Activated naive CD8-positive, alpha-beta T cell (primary cell): ENCODE measurements around the gene SLC13A3.

Experiments
- H3K27ac Mint-ChIP-seq: one replicate; pipeline ENCODE4 v1.8.0; 2021; ENCODE audit warnings: mixed read lengths
- H3K27me3 Mint-ChIP-seq: one replicate; pipeline ENCODE4 v1.8.0; 2021; ENCODE audit warnings: mixed read lengths
- H3K36me3 Mint-ChIP-seq: one replicate; pipeline ENCODE4 v1.8.0; 2021; ENCODE audit warnings: mixed read lengths
- H3K4me1 Mint-ChIP-seq: one replicate; pipeline ENCODE4 v1.8.0; 2021; ENCODE audit warnings: low read depth, mixed read lengths
- H3K4me3 Mint-ChIP-seq: one replicate; pipeline ENCODE4 v1.8.0; 2021; ENCODE audit warnings: mild to moderate bottlenecking, mixed read lengths
- H3K9me3 Mint-ChIP-seq: one replicate; pipeline ENCODE4 v1.8.0; 2021; ENCODE audit warnings: low read depth, mixed read lengths

The SLC13A3 gene

DNA sequence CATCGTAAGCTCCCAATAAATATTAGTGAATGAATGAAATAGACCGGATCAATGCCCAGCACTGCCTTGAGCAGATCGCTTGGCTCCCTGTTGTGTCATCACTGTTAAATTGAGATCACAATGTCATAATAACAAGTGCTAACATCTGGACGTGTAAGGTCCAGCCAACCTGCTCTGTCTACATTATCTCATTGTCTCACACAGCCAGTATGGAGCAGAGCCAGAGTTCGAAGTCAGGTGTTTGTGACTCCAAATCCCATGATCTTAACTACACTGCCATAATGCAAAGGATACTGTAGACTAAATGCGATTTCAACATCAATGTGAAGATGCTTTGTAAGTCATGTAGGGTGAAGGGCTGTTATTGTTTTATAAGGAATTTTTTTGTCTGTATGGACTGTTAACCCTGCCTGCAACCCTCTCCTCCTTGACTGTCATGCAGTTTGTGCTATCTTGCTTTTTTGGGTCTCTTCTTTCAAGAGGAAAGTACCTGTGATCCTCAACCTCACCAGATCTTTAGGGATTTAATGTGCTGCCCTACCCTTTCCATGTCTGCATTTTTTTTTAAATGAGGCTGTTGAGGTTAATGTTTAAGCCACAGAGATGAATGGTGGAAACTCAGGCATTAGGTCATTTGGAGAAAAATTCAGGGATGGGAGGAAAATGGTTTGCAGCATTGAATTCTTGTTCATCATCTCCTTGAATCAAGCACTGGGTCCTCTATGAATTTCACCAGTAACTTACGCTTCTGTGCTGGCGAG is 51.9 kb downstream of the SLC13A3 start:
- no peaks in the 10 kb centered on the region for H3K36me3 Mint-ChIP-seq
- no peaks in the 10 kb centered on the region for H3K9me3 Mint-ChIP-seq
- H3K27ac Mint-ChIP-seq, result no peak overlapping the region
- H3K27me3 Mint-ChIP-seq, result peaks cover under 1% of the 10 kb centered on the region
- no peak overlapping the region for H3K4me3 Mint-ChIP-seq
- H3K4me1 Mint-ChIP-seq, result no peaks in the 10 kb centered on the region

DNA sequence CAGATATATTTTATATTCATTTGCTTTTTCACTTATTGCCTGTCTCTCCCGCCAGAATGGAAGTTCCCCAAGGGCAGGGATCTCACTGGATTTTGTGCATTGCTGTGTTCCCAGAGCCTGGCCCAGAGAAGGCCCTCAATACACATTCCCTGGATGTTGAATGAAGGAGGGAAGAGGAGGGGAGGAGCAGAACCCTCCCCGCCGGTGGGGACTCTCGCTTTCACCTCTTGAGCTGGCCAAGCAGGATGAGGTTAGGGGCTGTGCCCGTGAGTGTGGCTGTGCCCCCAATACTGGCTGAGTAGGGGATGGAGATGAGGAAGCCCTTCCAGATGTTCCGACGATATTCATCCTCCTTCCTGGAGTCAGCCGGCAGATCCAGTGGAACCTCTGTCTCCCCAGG is 55.3 kb downstream of the SLC13A3 start:
- Mint-ChIP-seq H3K27ac (no peak overlapping the region), H3K9me3 (no peaks in the 10 kb centered on the region), H3K4me1 (no peaks in the 10 kb centered on the region), H3K4me3 (no peak overlapping the region), H3K27me3 (peaks cover 2% of the 10 kb centered on the region), H3K36me3 (no peaks in the 10 kb centered on the region)

DNA sequence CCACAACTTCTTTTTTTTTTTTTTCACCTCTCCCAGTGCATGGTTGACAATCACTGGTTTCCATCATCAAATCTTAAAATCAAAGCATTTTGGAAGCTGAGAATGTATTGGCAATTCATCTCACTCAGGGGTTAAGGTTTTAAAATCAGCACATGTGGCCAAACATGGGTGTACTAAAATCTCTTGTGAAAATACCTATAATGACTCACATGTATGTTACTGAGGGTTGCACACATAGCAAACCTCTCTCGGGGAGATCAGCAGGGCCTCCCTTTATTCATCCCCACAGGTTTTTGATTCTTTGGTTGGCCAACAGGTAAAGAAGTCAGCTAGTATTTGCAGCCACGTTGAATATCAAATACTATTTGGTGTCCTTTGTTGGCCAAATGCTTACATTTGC is 56.5 kb downstream of the SLC13A3 start:
- no peaks in the 10 kb centered on the region for H3K9me3 Mint-ChIP-seq
- no peak overlapping the region for H3K4me3 Mint-ChIP-seq
- H3K36me3 Mint-ChIP-seq, result no peaks in the 10 kb centered on the region
- peaks cover 2% of the 10 kb centered on the region for H3K27me3 Mint-ChIP-seq
- no peak overlapping the region for H3K27ac Mint-ChIP-seq
- no peaks in the 10 kb centered on the region for H3K4me1 Mint-ChIP-seq

DNA sequence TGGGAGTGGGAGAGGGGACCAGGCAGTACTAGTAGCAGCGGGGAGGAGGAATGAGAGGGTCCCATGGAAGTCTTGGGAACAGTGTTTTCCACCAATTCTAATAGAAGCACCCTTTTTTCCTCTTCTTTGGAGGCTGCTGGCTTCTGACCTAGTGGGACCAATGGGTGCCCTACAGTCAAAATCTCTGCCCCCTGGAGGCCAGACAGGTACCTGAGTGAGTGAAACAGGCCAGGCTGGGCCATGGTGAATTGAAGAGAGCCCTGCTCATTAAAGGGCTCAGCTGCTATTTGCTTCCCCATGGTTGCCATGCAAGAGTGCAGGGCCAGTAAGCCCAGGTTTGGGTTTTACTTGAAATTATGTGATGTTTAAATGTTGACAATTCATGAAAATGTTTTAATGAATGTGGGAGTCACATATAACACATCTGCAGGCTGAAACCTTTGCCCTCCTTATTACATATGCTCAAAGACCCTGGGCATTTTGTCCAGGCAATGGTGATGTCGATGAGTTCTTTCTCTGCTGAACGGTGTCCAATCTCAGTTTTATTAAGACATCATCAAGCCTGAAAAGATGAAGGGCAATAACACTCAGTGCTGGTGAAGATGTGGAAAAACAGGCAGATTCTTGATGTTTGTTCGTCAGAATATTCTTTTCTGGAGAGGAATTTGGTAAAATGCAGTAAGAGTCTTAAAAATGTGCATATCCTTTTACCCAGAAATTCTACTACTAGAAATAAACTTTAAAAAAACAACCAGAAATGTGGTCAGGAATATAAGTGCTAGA is 58.5 kb downstream of the SLC13A3 start:
- peaks cover 2% of the 10 kb centered on the region for H3K27me3 Mint-ChIP-seq
- H3K27ac Mint-ChIP-seq, result no peak overlapping the region
- H3K4me1 Mint-ChIP-seq, result no peaks in the 10 kb centered on the region
- H3K4me3 Mint-ChIP-seq, result no peak overlapping the region
- H3K36me3 Mint-ChIP-seq, result no peaks in the 10 kb centered on the region
- no peaks in the 10 kb centered on the region for H3K9me3 Mint-ChIP-seq

DNA sequence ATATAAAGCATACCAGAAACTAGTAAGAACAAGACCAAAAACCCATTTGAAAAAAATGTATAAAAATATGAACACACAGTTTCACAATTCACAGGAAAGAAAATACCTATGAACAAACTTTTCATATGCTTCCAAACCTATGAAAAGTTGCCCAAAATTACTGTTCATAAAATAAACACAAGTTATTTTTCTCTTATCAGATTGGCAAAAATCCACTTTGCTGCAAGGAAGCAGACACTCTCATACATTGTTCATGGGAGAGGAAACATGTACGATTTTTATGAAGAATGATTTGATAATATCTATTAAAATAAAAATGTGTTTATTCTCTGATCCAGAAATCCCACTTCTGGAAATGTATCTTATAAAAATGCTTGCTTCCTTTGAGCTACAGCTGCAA is 60.8 kb downstream of the SLC13A3 start:
- no peaks in the 10 kb centered on the region for H3K9me3 Mint-ChIP-seq
- H3K4me3 Mint-ChIP-seq, result no peak overlapping the region
- H3K4me1 Mint-ChIP-seq, result no peaks in the 10 kb centered on the region

DNA sequence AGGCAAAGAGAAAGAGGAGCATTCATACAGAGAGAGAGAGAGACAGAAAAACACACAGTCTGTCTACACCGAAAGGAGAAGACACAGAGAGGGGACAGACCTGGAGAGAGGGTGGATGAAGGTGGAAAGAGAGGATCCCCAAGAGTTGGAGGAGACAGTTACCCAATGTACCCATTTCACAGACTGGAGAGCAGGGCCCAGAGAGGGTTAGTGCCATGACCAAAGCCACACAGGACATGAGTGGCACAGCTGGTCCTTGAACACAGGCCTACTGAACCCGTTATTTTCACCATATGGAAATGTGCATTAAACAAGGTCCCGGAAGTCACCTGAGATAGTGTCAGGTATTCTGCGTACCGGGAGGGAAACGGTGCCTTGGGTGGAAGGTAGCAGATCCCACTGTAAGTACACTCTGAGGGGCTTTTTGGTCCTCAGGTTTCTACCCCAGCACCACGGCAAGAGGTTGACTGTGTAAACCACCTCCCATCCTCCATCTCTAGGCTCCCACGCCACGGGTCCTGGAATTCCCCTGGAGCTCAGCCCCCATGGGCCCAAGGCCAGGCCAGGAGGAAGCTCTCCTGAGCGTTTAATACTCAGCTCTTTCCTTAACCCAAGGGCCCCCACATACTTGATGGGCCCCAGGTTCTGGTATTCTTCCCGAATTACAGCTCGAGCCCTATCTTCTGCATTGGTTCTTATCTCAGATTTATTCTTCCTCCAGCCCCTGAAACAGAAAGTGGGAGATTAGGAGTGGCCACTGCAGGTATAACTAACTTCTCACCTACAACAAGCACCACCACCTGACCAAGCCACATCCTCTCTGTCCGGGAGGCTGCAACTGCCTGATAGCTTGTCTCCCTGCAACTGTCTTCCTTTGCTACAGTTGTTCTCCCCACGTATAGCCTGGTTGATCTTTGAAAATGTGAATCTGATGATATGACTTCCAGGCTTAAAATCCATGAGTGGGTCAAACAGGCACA is 62.4 kb downstream of the SLC13A3 start:
- no peaks in the 10 kb centered on the region for H3K9me3 Mint-ChIP-seq
- no peak overlapping the region for H3K27ac Mint-ChIP-seq
- H3K27me3 Mint-ChIP-seq, result peaks cover 4% of the 10 kb centered on the region
- H3K4me1 Mint-ChIP-seq, result no peaks in the 10 kb centered on the region
- H3K4me3 Mint-ChIP-seq, result no peak overlapping the region
- H3K36me3 Mint-ChIP-seq, result peaks cover 2% of the 10 kb centered on the region

More for the DNA sequence above, 60.8 kb downstream of the SLC13A3 start:
- Mint-ChIP-seq H3K36me3 (no peaks in the 10 kb centered on the region), H3K27me3 (peaks cover 2% of the 10 kb centered on the region), H3K27ac (no peak overlapping the region)

DNA sequence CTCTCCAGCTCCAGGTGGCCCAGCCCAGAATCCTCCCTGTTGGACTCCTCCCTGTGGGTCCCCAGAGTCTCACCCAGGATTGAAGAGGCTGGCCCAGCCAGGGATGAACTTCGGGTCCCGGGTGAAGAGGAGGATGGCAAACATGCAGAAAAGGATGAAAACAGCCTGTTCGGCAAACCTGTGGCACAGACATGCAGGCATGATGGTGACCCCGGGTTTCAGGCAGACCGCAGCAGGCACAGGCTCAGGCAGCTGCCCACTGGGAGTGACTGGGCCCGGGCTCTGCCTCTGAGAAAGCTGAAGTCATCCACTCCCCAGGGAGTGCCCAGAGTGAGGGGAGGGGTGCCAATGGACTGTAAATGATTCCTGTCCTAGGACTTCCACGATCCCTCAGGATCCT is 63.3 kb downstream of the SLC13A3 start:
- no peak overlapping the region for H3K27ac Mint-ChIP-seq
- H3K9me3 Mint-ChIP-seq, result no peaks in the 10 kb centered on the region
- peaks cover 2% of the 10 kb centered on the region for H3K36me3 Mint-ChIP-seq
- peaks cover 4% of the 10 kb centered on the region for H3K27me3 Mint-ChIP-seq
- no peaks in the 10 kb centered on the region for H3K4me1 Mint-ChIP-seq
- no peak overlapping the region for H3K4me3 Mint-ChIP-seq

DNA sequence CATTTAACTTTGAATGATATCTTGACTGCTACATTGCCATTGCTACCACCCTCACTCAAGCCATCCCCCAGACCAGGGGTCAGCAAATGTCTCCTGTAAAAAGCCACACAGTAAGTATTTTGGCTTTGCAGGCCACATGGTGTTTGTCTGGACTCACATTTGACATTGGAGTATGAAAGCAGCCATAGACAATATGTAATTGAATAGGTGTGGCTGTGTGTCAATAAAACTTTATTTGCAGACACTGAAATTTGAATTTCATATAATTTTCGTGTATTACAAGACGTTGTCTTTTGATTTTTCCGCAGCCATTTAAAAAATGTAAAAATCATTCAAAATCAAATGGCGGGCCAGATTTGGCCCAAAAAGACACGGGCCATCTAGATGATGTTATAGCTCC is 64.5 kb downstream of the SLC13A3 start:
- H3K27me3 Mint-ChIP-seq, result peaks cover 4% of the 10 kb centered on the region
- H3K36me3 Mint-ChIP-seq, result peaks cover 2% of the 10 kb centered on the region
- no peak overlapping the region for H3K27ac Mint-ChIP-seq
- H3K9me3 Mint-ChIP-seq, result no peaks in the 10 kb centered on the region
- no peak overlapping the region for H3K4me3 Mint-ChIP-seq
- no peaks in the 10 kb centered on the region for H3K4me1 Mint-ChIP-seq

DNA sequence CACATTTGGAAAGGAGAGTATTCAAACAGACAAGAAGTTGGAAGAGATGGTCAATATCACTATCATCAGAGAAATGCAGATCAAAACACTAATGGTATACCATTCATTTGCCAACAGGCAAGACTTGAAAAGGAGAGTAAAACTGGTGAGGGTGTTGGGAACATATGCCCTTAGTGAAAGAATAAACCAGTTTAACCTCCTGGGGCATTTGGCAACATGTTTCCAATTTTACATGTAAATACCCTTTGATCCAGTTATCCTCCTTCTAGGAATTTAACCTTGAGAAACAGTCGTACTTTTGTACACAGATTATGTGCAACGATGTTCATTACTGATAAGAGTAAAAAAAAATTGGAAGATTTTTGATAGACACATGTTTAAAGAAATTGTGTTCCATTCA is 66.8 kb downstream of the SLC13A3 start:
- H3K27me3 Mint-ChIP-seq, result peaks cover 11% of the 10 kb centered on the region
- peaks cover 2% of the 10 kb centered on the region for H3K36me3 Mint-ChIP-seq
- H3K9me3 Mint-ChIP-seq, result no peaks in the 10 kb centered on the region
- H3K4me1 Mint-ChIP-seq, result no peaks in the 10 kb centered on the region
- H3K27ac Mint-ChIP-seq, result no peak overlapping the region
- no peak overlapping the region for H3K4me3 Mint-ChIP-seq

DNA sequence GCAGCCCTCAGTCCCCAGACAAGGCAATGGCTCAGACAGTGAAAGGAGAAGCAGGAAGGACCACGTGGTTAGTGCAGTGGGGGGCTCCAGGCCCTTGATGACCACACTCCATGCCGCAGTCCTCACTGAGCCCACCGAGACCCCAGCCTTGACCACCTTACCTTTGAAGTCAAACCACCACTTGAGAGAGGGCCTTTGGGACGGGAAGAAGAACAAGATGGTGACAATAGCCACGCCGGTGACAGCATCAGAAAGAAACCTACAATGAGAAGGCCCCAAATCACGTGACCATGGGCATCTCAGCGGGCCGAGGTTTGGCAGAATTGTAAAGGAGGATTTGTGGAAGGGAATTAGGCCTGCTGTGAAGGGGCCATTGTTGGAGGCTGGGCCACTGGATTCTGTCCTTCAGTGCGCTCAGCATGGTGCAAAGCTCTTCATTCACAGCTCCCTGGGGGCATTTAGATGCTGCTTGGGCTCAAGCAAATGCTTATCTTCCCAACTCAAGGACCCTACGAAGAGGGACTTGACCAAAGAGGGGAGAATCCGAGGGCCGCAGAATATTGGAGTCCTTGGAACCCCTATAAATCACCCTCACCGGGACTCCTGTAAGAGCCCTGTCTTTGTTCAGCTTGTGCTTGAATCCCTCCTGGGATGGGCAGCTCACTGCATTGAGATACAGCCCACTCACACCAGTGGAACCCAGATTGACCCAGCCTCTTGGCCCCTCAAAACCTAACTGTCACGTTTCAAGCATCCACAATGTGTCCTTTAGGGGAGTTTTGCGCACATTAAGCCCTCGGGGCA is 67.6 kb downstream of the SLC13A3 start:
- Mint-ChIP-seq H3K27ac (no peak overlapping the region), H3K4me1 (no peaks in the 10 kb centered on the region), H3K4me3 (no peak overlapping the region), H3K27me3 (peaks cover 11% of the 10 kb centered on the region), H3K9me3 (no peaks in the 10 kb centered on the region), H3K36me3 (peaks cover 2% of the 10 kb centered on the region)

DNA sequence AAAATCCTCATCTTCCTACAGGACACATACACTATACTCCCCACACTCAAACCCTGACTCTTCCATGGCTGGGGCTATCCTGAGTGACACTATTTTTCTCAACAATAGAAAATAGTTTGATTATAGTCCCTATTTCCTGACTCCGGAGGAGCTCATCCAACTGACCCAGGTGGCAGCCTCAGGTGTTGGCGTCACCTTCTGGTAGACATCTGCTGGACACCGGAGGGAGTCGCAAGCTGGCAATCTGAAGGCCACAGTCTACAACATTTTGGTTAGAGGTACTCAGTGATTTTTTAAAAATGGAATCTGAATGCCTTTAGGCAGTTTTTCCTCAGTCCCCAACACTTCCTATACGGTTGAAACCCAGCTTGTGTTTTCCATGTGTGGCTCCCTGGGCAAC is 68.6 kb downstream of the SLC13A3 start:
- Mint-ChIP-seq H3K4me1 (no peaks in the 10 kb centered on the region), H3K36me3 (peaks cover 2% of the 10 kb centered on the region), H3K9me3 (no peaks in the 10 kb centered on the region), H3K27ac (no peak overlapping the region), H3K4me3 (no peak overlapping the region), H3K27me3 (peaks cover 12% of the 10 kb centered on the region)

DNA sequence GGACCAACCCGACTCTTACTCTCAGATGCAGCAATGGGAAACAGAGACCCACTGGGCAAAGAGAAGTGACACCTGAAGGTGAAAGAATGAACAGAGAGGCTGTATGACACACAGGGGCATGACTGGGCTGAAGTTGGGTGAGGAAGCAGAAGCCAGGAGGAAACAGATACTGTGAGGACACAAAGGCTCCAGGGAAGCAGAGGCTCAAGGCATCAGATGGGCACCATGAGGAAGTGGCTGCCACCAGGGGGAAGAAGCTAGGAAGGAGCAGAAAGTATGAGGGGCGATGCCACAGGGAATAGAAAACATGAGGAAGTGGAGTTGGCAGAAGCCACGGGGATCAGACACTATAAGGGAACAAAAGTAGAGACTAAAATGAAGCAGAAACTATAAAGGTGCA is 69.9 kb downstream of the SLC13A3 start:
- H3K9me3 Mint-ChIP-seq, result no peaks in the 10 kb centered on the region
- no peak overlapping the region for H3K27ac Mint-ChIP-seq
- H3K36me3 Mint-ChIP-seq, result peaks cover 2% of the 10 kb centered on the region
- H3K4me3 Mint-ChIP-seq, result no peak overlapping the region
- no peaks in the 10 kb centered on the region for H3K4me1 Mint-ChIP-seq
- peaks cover 13% of the 10 kb centered on the region for H3K27me3 Mint-ChIP-seq

DNA sequence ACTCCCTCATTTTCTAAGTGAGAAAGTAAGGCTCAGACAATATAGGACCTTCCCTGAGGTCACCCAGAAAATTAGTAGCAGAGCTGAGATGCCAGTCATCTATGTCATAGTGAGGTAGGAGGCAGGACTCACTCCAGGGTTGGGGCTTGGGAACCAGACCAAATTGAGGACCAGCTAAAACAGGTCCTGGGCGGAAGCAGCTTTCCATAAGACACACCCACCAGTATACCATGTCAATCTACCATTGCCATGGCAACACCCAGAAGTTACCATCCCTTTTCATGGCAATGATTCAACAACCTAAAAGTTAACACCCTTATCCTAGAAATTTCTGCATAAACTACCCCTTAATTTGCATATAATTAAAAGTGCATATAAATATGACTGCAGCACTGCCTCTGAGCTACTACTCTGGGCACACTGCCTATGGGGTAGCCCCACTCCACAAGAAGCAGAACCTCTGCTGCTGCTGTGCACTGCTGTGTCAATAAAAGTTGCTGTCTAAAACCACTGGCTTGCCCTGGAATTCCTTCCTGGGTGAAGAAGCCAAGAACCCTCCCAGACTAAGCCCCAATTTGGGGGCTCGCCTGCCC is 70.5 kb downstream of the SLC13A3 start:
- Mint-ChIP-seq H3K9me3 (no peaks in the 10 kb centered on the region), H3K27me3 (peaks cover 13% of the 10 kb centered on the region), H3K4me1 (no peaks in the 10 kb centered on the region), H3K4me3 (no peak overlapping the region), H3K36me3 (peaks cover 2% of the 10 kb centered on the region), H3K27ac (no peak overlapping the region)

DNA sequence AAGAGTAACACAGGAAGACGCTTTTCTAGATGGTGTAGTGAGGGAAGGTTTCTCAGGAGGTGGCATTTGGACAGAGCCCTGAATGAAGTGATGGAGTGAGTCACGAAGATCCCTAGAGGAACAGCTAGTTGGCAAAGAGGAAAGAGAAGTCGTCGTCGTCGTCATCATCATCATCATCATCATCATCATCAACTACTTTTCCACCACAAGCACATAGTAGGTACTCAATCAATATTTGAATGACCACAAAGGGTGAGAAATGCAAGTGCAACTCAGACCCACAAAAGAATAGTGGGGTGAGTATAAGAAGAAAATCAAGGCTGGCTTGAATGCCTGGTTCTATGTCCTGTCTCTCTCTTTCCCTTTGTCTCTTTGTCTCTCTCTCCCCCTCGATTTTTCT is 72.5 kb downstream of the SLC13A3 start:
- no peaks in the 10 kb centered on the region for H3K36me3 Mint-ChIP-seq
- H3K9me3 Mint-ChIP-seq, result no peaks in the 10 kb centered on the region
- no peak overlapping the region for H3K4me3 Mint-ChIP-seq
- H3K27ac Mint-ChIP-seq, result no peak overlapping the region
- H3K27me3 Mint-ChIP-seq, result peaks cover 11% of the 10 kb centered on the region
- H3K4me1 Mint-ChIP-seq, result no peaks in the 10 kb centered on the region
